DOHH2 (cell line): ENCODE data around the gene DENND1B.

Experiments
- EZH2phosphoT487 ChIP-seq: fragments of 200-600 bp; sonication (generic); IDR thresholded peaks from 2 replicates; pipeline ENCODE4 v1.6.1; 2017; ENCODE audit warnings: borderline replicate concordance, mild to moderate bottlenecking, antibody characterized with exemption, low read length, moderate library complexity, mixed read lengths
- TF ChIP-seq, protein P1 (sequence below): fragments of 200-600 bp; sonication (generic); IDR thresholded peaks from one replicate; pipeline ENCODE4 v1.5.1; 2014; ENCODE audit warnings: antibody characterized with exemption, mild to moderate bottlenecking, low read depth, low read length; ENCODE audit not compliant: poor library complexity, severe bottlenecking

DNA sequence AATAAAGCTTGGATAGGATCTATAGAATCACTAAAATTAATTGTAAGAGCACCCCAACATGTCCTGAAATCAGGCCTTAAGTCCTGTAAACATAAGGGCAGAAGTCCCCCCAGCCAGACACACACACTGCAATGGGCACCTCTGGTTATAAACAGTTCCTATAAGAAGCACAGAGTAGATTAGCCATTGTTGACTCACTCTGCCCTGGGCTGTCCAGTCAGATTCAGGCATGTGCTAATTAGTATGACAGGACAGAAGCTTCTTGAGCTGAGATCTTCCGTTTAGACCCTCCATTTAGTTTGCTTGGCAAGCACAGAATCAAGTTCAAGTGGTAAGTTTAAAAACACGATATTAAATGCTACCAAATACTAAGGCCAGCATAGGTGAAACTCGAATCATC, 11.8 kb upstream of the DENND1B start:
- TF ChIP-seq, protein P1, sequence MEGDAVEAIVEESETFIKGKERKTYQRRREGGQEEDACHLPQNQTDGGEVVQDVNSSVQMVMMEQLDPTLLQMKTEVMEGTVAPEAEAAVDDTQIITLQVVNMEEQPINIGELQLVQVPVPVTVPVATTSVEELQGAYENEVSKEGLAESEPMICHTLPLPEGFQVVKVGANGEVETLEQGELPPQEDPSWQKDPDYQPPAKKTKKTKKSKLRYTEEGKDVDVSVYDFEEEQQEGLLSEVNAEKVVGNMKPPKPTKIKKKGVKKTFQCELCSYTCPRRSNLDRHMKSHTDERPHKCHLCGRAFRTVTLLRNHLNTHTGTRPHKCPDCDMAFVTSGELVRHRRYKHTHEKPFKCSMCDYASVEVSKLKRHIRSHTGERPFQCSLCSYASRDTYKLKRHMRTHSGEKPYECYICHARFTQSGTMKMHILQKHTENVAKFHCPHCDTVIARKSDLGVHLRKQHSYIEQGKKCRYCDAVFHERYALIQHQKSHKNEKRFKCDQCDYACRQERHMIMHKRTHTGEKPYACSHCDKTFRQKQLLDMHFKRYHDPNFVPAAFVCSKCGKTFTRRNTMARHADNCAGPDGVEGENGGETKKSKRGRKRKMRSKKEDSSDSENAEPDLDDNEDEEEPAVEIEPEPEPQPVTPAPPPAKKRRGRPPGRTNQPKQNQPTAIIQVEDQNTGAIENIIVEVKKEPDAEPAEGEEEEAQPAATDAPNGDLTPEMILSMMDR, result no peak
- no peak for TF ChIP-seq EZH2phosphoT487
